T-helper 22 cell (primary cell): Measurements from ENCODE around the gene PREX1.

ENCODE experiments used
- DNase-seq: peaks from one replicate; pipeline ENCODE4 v3.0.0-alpha.2; 2020; ENCODE audit warnings: low read depth

PREX1 gene

DNA sequence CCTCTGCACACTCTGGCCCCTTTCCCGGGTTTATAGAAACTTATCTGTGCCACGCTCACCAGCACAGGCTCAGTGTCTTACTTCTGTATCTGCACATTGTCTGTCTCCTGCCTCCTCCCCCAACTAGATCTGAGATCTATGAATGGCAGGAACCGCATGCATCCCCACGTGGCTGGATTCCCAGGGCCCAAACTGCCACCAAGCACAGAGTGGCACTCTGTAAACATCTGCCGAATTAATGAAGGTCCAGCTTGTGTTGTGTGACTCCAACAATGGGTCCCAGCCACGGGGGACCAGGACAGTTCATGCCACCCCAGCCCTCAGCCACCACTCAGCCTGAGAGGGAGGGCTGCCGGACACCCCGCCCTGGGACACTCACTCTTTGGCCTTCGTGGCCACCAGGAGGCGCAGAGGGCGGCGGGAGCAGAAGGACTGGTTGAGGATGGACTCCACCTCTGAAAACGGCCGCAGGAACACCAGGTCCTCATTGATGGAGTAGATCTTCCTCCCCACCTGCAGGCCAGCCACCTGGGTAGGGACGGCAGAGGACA is 171.1 kb downstream of the PREX1 start:
- DNase-seq: no peak

DNA sequence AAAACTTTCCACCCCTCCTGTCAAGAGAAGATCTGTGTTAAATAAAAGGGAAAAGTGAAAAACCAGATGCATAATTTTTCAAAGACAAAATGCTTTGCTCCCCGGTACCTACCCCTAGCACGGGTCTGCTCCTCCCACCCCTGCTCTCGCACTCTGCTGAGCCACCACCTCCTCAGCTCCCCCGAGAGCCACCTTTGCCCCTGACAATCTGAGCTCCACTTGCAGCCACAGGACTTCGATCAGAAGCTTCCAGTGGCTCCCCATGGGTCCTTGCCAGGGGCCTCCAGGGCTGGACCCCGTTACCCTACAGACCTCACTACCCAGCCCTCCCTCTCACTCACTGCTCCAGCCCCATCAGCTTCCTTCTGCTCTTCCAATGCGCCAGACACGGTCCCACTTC is 171.7 kb downstream of the PREX1 start:
- DNase-seq: no peak

- no peak for DNase-seq
These were observed 174.1 kb downstream of the PREX1 start for GRCh38 chr20:48653706-48654051.

DNA sequence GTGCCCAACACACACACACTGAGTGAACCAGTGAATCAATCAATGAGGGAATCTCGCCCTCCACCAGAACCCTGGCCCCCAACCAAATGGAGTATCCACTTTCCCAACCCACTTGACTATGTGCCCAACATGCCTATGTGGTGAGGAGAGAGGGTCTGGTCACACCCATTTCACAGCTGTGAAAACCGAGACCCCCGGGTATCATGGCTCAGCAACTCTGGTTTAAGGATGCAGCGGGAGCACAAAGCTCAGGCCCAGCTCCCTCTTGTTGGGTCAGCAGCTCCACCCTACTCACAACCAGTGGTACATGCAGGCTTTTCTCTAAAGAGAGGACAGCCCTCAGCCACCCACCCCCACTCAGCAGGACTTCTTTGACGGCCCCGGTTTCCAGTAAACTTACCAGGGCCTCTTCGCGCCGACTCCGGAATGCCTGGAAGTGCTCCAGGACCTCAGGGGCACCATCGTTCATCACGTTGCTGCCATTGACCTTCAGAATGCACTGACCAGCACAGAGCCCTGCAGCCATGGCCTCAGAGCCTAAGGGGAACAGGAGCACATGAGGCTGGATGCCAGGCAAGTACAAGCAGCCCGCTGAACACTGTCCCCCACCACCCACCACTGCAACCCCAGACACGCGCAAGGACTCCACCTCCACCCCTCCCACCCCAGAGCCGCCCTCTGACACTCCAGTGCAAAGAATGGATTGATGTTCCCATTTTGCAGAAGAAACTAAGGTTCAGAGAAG is 174.7 kb downstream of the PREX1 start:
- DNase-seq: no peak

DNA sequence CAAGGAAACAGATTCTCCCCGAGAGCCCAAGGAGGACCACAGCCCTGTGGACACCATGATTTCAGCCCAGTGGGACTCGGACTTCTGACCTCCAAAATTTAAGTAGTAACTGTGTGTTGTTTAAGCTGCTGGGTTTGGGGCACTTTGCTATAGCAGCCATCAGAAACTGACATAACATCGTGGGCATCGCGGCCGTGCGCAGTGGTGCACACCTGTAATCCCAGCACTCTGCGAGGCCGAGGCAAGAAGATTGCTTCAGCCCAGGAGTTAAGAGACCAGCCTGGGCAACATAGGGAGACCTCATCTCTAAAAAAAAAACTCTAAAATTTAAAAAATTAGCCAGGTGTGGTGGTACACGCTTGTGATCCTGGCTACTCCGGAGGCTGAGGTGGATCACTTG is 175.8 kb downstream of the PREX1 start:
- DNase-seq: no peak

GRCh38 chr20:48651271-48651670 is 176.5 kb downstream of the PREX1 start:
- no peak for DNase-seq

- no peak for DNase-seq
These were observed 177.9 kb downstream of the PREX1 start for GRCh38 chr20:48649868-48650267.

GRCh38 chr20:48649104-48649626 is 178.6 kb downstream of the PREX1 start:
- no peak for DNase-seq

DNA sequence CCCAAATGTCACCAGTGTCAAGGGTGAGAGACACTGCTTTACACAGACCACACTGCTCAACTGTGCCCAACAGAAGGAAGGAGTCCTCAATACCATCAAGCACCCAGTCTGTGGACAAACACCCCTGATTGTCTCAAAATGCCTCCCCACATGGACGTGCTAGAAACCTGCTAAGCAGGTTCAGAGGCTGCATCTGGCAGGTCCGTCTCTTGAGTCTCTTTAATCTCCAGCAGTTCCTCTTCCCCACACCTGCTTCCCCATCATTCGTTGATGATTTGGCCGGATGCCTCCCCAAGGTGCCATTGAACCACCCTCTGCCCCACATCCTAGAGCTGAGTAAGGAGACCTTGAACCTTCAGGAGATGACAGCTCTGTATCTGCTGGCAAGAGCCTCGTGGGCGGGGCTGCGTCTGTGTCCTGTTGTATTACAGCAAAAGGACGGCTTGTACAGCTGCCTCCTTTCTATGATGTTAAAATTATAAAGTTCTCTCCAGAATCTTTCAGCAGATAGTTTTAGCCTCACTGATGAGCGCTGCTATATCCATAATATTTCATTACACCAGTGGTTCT is 179.2 kb downstream of the PREX1 start:
- DNase-seq: no peak

GRCh38 chr20:48647858-48648257 is 179.9 kb downstream of the PREX1 start:
- DNase-seq: no peak

GRCh38 chr20:48645666-48646065 is 182.1 kb downstream of the PREX1 start:
- DNase-seq: no peak

GRCh38 chr20:48644286-48644828 is 183.4 kb downstream of the PREX1 start:
- DNase-seq: no peak

DNA sequence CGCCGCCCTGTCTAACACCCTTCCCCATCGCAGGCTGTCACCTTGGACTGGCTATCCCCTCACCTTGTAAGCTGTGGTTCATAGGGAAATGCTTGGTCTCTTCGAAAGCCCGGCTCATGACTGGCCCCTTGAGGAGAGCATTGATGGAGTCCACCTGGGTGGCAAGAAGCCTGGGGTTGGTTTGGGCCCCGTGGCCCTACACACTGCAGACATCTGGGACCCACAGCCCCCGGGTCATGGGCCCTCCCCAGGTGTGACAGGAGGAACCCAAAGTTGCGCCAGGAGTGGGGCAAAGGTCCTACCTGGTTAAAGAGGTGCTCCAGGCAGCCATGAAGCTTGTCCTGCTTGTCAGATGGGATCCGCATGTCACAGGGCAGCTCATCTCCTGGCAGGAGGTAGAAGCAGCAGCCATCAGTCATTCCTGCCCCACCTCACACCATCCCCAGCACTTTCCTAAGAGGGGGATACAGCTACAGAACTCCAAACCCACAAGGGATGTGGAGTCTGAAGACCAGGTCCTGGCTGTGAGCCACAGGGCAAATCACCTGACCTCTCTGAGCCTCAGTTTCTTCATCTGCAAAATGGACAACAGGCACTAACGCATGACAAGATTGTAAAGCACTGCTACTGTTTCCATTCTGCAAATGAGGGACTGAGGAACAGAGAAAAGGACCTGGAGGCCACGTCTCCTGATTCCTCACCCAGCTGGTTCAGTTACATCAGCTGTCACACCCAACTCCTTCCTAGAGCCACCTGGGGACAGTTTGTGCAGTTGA is 185.5 kb downstream of the PREX1 start:
- DNase-seq: no peak

- no peak for DNase-seq
These were observed 186.9 kb downstream of the PREX1 start for GRCh38 chr20:48640871-48641270.

DNA sequence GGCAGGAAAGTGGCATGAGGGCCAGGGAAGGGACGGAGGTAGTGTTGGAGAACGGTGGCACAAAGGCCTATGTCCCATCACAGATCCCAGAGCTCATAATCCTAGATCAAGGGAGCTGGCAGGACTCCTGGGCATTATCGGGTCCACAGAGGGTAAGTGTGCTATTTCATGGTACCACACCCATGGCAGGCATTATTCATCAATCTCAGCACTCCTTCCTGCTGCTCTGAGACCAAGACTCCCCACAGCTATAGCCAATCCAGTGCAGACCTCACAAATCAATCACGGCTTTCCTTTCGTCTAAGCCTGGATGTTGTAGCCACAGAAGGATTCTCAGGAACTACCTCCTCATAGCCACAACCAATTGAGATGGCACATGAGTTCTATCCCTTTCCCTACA is 187.9 kb downstream of the PREX1 start:
- DNase-seq: no peak

DNA sequence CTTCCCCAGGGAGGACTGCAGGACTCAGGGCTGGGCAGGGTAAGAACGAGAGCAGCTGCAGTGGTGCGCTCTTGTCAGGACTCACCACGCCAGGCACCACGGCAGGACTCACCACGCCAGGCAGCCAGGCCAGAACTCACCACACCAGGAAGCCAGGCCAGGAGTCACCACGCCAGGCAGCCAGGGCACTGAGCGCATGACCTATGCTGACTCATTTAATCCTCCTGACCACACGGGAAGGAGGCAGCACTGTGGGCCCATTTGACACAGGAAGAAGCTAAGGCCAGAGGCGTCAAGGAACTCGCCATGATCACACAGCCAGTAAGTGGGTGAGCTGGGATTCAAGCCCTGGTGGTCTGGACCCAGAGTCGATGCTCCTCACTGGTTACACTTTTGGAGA is 189.3 kb downstream of the PREX1 start:
- no peak for DNase-seq

- DNase-seq: no peak
These were observed 190.3 kb downstream of the PREX1 start for GRCh38 chr20:48637461-48637860.

DNA sequence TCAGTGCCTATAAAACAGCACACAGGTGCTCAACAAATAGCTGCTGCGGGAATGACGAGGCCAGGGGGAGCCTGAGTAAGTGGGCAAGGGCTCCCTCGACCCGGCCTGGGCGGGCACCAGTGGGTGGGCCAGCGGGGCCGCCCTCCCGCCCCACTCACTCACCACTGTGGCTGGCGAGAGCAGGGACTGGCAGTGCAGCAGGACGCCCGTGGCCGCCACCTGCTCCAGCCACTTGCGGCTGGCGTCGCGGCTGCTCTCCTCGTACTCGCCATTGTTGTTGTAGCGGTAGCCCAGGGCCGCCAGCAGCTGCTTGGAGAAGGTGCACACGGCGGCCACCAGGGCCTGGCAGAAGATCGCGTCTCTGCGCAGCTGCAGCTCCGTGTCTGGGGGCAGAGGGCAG is 191.5 kb downstream of the PREX1 start:
- DNase-seq: no peak

DNA sequence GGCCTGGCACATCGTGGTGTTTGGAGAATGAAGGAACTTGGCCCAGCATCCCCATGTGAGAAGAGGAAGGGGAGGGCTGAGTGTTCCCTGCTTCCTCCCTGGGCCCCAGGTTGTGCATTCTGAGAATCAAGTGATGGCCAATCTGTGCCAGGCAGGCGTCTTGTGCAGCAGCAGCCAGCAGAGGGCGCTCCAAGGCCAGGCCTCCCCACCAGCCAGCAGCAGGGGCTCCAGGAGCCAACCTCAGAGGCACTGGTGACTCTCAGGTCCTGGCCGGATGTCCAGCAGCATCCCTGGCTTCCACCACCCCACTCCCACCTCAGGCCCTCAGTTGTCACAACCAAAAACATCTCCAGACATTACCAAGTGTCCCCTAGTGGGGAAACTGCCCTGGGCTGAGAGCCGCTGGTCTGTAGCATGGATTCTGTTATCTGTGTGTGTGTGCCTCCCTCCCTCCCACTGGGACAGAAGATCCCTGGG is 192.0 kb downstream of the PREX1 start:
- DNase-seq: no peak

GRCh38 chr20:48635361-48635760 is 192.4 kb downstream of the PREX1 start:
- no peak for DNase-seq

DNA sequence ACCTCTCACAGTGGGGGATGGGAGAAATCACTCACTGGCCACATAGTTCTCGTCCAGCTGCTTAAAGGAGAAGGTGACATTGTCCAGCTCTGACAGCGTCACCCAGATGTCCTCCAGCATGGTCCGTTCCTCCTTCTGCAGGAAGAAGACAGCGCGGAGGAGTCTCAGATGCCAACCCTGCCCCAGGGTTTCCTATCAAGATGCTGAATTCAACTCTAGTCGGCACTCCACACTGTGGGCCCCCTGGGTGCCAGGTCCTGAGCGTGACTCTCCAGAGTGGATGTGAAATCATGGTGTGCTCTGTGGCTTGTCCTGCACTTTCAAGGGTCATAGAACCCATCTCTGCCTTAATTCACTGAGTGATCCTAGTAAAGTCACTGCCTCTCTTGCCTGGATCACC is 193.2 kb downstream of the PREX1 start:
- no peak for DNase-seq

DNA sequence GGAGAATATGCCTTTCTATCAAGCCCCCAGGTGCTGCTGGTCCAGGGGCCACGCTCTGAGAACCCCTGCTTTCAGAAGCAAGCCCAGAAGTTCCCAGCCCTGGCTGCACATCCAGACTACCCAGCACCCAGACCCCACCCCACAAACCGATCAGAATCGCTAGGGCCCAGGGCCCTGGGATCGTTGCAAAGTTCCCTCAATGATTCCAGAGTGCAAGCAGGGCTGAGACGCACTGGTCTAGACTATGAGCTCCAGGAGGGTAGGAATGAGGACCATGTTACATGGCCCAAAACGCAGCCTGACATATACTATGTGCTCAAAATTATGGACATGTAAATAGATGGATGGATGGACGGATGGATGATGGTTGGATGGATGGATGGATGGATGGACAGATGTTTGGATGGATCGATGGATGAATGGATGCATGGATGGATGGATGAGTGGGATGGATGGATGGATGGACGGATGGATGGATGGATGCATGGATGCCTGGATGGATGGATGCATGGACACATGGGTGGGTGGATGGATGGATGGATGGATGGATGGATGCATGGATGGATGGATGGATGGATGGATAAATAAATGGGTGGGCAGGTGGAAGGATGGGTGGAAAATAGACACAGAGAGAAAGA is 194.1 kb downstream of the PREX1 start:
- DNase-seq: no peak
